Measurements from ENCODE around the gene S1PR5. TPM values are rescaled to one million over a fixed set of nuclear protein-coding genes. Genes with fewer than 3 reads are reported as not detected.

The S1PR5 gene
- total RNA-seq, 8 experiments from 2014 or later = 0.08 to 0.81 (median 0.16) TPM; not detected in 4

GRCh38 chr19:10502524-10503001, 14.7 kb downstream of the S1PR5 start:
- in situ Hi-C loops (cut with MboI; ENCODE audit: low pct_unique_long_range_greater_than_20kb in 2 of 9, low sequenced_read_pairs in 9 of 9, unreplicated experiment in 9 of 9) = no loop called here
- Histone ChIP-seq H3K4me1 (replicated peaks in 1 of 2) (peaks cover 4 to 5% of the 10 kb centered on the region in 2 donors), H3K4me3 (peak overlapping the region; percentile 78 to 95 (median 92)), H3K27ac (peak overlapping the region; percentile 96)
- peak; percentile 83 to 96 (median 94) for ATAC-seq (replicated peaks in 6 of 8)
- 0% methylated on average over 3 to 11 of the region's 65 CpGs; no CpG with 5 or more reads in 8 of the 10 experiments for WGBS, 10 experiments

GRCh38 chr19:10501971-10502523, 15.2 kb downstream of the S1PR5 start:
- H3K4me1 ChIP-seq (replicated peaks in 1 of 2) = peaks cover 4 to 5% of the 10 kb centered on the region in 2 donors
- H3K4me3 ChIP-seq = peak overlapping the region; percentile 78 to 95 (median 92)
- peak; percentile 24 to 61 (median 50) for ATAC-seq (replicated peaks in 6 of 8)
- in situ Hi-C loops (cut with MboI; ENCODE audit: low pct_unique_long_range_greater_than_20kb in 2 of 9, low sequenced_read_pairs in 9 of 9, unreplicated experiment in 9 of 9) = no loop called here
- H3K27ac ChIP-seq = peak overlapping the region; percentile 96
- WGBS, 10 experiments = 0 to 13% (median 8%) methylated on average over 1 to 8 of the region's 35 CpGs; no CpG with 5 or more reads in 5 of the 10 experiments

DNA sequence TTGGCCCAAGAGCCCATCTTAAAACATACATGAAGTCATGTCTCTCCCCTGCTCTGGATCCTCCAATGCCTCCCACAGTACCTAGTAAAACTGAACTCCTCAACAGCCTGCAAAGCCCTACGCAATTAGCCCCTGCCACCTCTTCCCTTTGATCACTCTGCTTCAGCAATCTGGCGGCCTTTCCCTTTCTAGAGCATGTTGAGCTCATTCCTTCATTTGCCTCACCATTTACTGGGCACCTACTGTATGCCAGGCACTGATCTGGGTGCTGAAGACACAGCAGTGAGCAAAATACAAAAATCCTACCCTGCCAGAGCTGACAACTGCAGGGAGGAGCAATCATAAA, 17.0 kb downstream of the S1PR5 start:
- 80 to 100% (median 95%) methylated on average over 1 to 2 of the region's 2 CpGs; no CpG with 5 or more reads in 4 of the 10 experiments for WGBS, 10 experiments
- Histone ChIP-seq H3K27ac (no peak overlapping the region), H3K4me3 (no peak overlapping the region), H3K4me1 (replicated peaks in 1 of 2) (peaks cover 4 to 5% of the 10 kb centered on the region in 2 donors)
- ATAC-seq (replicated peaks in 6 of 8) = no peak
- in situ Hi-C loops (cut with MboI; ENCODE audit: low pct_unique_long_range_greater_than_20kb in 2 of 9, low sequenced_read_pairs in 9 of 9, unreplicated experiment in 9 of 9) = no loop called here

- in situ Hi-C loops (cut with MboI; ENCODE audit: low pct_unique_long_range_greater_than_20kb in 2 of 9, low sequenced_read_pairs in 9 of 9, unreplicated experiment in 9 of 9) = no loop called here
- 50 to 100% (median 87%) methylated on average over 1 to 12 of the region's 24 CpGs; no CpG with 5 or more reads in 2 of the 10 experiments for WGBS, 10 experiments
- Histone ChIP-seq H3K27ac (no peak overlapping the region), H3K4me3 (no peak overlapping the region), H3K4me1 (replicated peaks in 1 of 2) (peaks cover 4 to 5% of the 10 kb centered on the region in 2 donors)
- ATAC-seq (replicated peaks in 6 of 8) = no peak
Measured at GRCh38 chr19:10499550-10500246, 17.5 kb downstream of the S1PR5 start.

GRCh38 chr19:10497371-10497770, 19.9 kb downstream of the S1PR5 start:
- Histone ChIP-seq H3K4me3 (no peak overlapping the region), H3K4me1 (replicated peaks in 1 of 2) (peaks cover 4 to 5% of the 10 kb centered on the region in 2 donors), H3K27ac (no peak overlapping the region)
- in situ Hi-C loops (cut with MboI; ENCODE audit: low pct_unique_long_range_greater_than_20kb in 2 of 9, low sequenced_read_pairs in 9 of 9, unreplicated experiment in 9 of 9) = no loop called here
- 86 to 100% (median 100%) methylated on average over 1 to 2 of the region's 4 CpGs; no CpG with 5 or more reads in 3 of the 10 experiments for WGBS, 10 experiments
- ATAC-seq (replicated peaks in 6 of 8) = no peak

- ATAC-seq (replicated peaks in 6 of 8) = peak in 2 of 8 experiments; percentile 10 to 12
- in situ Hi-C loops (cut with MboI; ENCODE audit: low pct_unique_long_range_greater_than_20kb in 2 of 9, low sequenced_read_pairs in 9 of 9, unreplicated experiment in 9 of 9) = no loop called here
- H3K4me1 ChIP-seq (replicated peaks in 1 of 2) = no peaks in the 10 kb centered on the region
- WGBS, 10 experiments = 96 to 100% (median 100%) methylated on average over 2 to 8 of the region's 43 CpGs; no CpG with 5 or more reads in 7 of the 10 experiments
- no peak overlapping the region for H3K27ac ChIP-seq
- H3K4me3 ChIP-seq = no peak overlapping the region
Measured at GRCh38 chr19:10491472-10492047, 25.7 kb downstream of the S1PR5 start.

DNA sequence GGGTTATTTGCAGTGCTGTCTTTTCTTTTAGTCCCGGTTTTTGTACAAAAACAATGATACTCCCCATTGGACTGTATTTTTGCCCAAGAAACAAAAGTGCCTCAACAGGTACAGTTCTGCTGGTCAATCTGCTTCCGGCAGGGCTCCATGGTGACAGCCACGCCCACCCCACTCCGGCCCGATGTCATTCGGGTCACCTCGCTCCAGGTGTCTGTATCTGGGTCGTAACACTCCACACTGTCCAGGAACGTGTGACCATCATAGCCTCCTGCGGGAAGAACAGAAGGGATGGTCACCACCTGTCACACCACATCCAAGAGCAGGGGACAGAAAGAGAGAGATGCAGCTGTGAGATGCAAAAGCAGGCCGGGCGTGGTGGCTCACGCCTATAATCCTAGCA, 30.7 kb downstream of the S1PR5 start:
- Histone ChIP-seq H3K4me3 (no peak overlapping the region), H3K4me1 (replicated peaks in 1 of 2) (no peaks in the 10 kb centered on the region), H3K27ac (no peak overlapping the region)
- 24 to 96% (median 75%) methylated on average over 1 to 10 of the region's 13 CpGs; no CpG with 5 or more reads in 5 of the 10 experiments for WGBS, 10 experiments
- no peak for ATAC-seq (replicated peaks in 6 of 8)
- in situ Hi-C loops (cut with MboI; ENCODE audit: low pct_unique_long_range_greater_than_20kb in 2 of 9, low sequenced_read_pairs in 9 of 9, unreplicated experiment in 9 of 9) = no loop called here

DNA sequence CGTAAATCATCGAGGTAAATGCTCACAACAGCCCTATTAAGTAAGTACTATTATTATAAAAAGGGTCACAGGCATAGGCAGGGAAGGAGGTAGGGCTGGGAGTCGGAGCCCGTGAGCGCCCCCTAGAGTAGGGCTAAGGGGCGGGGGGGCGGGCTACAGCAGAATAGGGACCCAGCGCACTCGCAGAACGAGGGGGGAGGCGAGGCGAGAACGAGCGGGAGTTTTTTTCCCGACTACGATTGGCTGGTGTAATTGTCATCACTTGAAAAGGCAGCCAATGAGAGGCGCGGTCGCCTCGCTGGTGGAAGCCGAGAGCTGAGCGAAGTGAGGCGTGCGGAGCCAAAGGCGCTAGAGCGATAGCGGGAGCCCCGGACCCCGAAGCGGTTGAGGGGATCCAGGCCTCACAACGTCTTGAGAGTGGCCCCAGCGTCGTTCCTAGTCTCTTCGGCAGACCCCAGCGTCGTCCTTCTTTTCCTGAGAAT, 38.3 kb downstream of the S1PR5 start:
- H3K4me1 ChIP-seq (replicated peaks in 1 of 2) = no peaks in the 10 kb centered on the region
- peak overlapping the region; percentile 16 to 22 (median 18) for H3K4me3 ChIP-seq
- no peak overlapping the region for H3K27ac ChIP-seq
- ATAC-seq (replicated peaks in 6 of 8) = peak; percentile 88 to 98 (median 96)
- in situ Hi-C loops (cut with MboI; ENCODE audit: low pct_unique_long_range_greater_than_20kb in 2 of 9, low sequenced_read_pairs in 9 of 9, unreplicated experiment in 9 of 9) = no loop called here
- WGBS, 10 experiments = 0 to 25% (median 10%) methylated on average over 1 to 5 of the region's 36 CpGs; no CpG with 5 or more reads in 1 of the 10 experiments

DNA sequence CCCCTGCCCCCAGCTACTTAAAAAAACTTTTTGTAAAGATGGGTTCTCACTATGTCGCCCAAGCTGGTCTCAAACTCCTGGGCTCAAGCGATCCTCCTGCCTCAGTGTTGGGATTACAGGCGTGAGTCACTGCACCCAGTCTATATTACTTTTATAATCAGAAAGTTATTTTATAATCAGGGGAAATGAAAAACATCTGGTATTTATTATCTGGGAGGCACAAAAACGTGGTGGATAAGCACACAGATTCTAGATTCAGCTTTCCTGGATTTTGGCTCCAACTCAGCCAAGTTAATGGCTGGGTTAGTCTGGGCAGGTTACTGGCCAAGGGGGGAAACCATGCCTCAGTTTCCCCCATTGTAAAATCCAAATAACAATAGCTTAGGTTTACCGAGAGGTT, 38.8 kb downstream of the S1PR5 start:
- 0 to 72% (median 20%) methylated on average over 1 to 5 of the region's 5 CpGs; no CpG with 5 or more reads in 1 of the 10 experiments for WGBS, 10 experiments
- H3K4me3 ChIP-seq = no peak overlapping the region
- ATAC-seq (replicated peaks in 6 of 8) = no peak
- in situ Hi-C loops (cut with MboI; ENCODE audit: low pct_unique_long_range_greater_than_20kb in 2 of 9, low sequenced_read_pairs in 9 of 9, unreplicated experiment in 9 of 9) = no loop called here
- H3K27ac ChIP-seq = no peak overlapping the region
- no peaks in the 10 kb centered on the region for H3K4me1 ChIP-seq (replicated peaks in 1 of 2)

DNA sequence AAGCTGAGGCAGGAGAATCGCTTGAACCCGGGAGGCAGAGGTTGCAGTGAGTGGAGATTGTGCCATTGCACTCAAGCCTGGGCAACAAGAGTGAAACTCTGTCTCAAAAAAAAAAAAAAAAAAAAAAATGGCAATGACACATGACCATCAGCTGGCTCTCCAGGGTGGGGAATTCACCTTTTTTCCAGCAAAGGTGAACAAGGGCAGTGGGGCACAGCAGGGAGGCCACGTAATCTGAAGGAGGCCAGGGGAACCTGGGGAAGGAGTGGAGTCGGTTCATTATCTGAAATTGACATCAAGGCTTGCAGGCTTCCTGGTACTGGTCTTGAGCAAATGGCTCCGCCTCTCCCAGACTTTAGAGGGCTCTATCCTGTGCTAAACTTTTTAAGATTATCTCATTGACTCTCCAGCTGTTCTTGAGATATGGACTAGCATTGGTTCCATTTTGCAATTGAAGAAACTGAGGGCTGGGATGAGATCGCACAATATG, 42.2 kb downstream of the S1PR5 start:
- 0 to 100% (median 64%) methylated on average over 1 to 6 of the region's 6 CpGs for WGBS, 10 experiments
- ATAC-seq (replicated peaks in 6 of 8) = no peak
- in situ Hi-C loops (cut with MboI; ENCODE audit: low pct_unique_long_range_greater_than_20kb in 2 of 9, low sequenced_read_pairs in 9 of 9, unreplicated experiment in 9 of 9) = no loop called here

GRCh38 chr19:10473192-10473591, 44.1 kb downstream of the S1PR5 start:
- no peak overlapping the region for H3K4me3 ChIP-seq
- no peak overlapping the region for H3K27ac ChIP-seq
- H3K4me1 ChIP-seq (replicated peaks in 1 of 2) = peaks cover 0 to under 1% of the 10 kb centered on the region in 2 donors
- ATAC-seq (replicated peaks in 6 of 8) = no peak
- WGBS, 10 experiments = 25 to 100% (median 59%) methylated on average over 2 to 4 of the region's 5 CpGs; no CpG with 5 or more reads in 1 of the 10 experiments
- in situ Hi-C loops (cut with MboI; ENCODE audit: low pct_unique_long_range_greater_than_20kb in 2 of 9, low sequenced_read_pairs in 9 of 9, unreplicated experiment in 9 of 9) = no loop called here

More for the DNA sequence above, 42.2 kb downstream of the S1PR5 start:
- H3K4me3 ChIP-seq = no peak overlapping the region
- H3K27ac ChIP-seq = no peak overlapping the region
- no peaks in the 10 kb centered on the region for H3K4me1 ChIP-seq (replicated peaks in 1 of 2)

- peak in 5 of 8 experiments; percentile 29 to 89 (median 38) for ATAC-seq (replicated peaks in 6 of 8)
- WGBS, 10 experiments = 6 to 90% (median 54%) methylated on average over 3 to 4 of the region's 6 CpGs; no CpG with 5 or more reads in 3 of the 10 experiments
- in situ Hi-C loops (cut with MboI; ENCODE audit: low pct_unique_long_range_greater_than_20kb in 2 of 9, low sequenced_read_pairs in 9 of 9, unreplicated experiment in 9 of 9) = no loop called here
- Histone ChIP-seq H3K4me1 (replicated peaks in 1 of 2) (peaks cover 0 to 7% of the 10 kb centered on the region in 2 donors), H3K4me3 (no peak overlapping the region), H3K27ac (no peak overlapping the region)
Measured at GRCh38 chr19:10471909-10472308, 45.3 kb downstream of the S1PR5 start.

DNA sequence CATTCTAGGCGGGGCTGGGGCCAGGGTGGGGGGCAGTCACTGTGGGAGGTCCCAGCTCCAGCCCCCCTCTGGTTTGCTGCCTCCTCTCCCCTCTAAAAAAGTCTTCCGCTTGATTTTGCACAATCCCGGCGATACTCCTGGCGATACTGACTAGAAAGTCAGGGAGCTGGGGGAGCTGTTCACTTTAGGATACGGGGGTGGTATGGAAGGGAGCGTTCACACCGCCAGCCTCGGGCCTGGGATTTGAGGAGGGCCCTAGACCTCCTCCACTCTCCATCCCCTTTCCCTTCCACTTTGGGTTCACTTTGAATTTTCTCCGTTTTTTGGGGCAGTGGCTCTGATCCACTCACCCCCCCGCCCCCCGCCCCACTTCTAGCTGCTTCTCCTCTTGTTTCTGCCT, 49.1 kb downstream of the S1PR5 start:
- Histone ChIP-seq H3K4me1 (replicated peaks in 1 of 2) (peaks cover 0 to 7% of the 10 kb centered on the region in 2 donors), H3K4me3 (no peak overlapping the region), H3K27ac (no peak overlapping the region)
- ATAC-seq (replicated peaks in 6 of 8) = no peak
- WGBS, 10 experiments = 40 to 80% (median 50%) methylated on average over 1 to 2 of the region's 12 CpGs; no CpG with 5 or more reads in 7 of the 10 experiments
- in situ Hi-C loops (cut with MboI; ENCODE audit: low pct_unique_long_range_greater_than_20kb in 2 of 9, low sequenced_read_pairs in 9 of 9, unreplicated experiment in 9 of 9) = no loop called here
